HG03442 (cell line): Measurements from ENCODE around the gene CENPL.
"Not testable (repeated sequence)": the region's sequence is repeated elsewhere in the genome, so short reads cannot be mapped to it uniquely, and the experiment has no call there.

Source experiments
- ATAC-seq: cut with Tn5 transposase; IDR thresholded peaks from one replicate; pipeline ENCODE4 v1.9.1; 2021; ENCODE audit warnings: mild to moderate bottlenecking, moderate library complexity; ENCODE audit not compliant: unreplicated experiment

Gene CENPL, protein sequence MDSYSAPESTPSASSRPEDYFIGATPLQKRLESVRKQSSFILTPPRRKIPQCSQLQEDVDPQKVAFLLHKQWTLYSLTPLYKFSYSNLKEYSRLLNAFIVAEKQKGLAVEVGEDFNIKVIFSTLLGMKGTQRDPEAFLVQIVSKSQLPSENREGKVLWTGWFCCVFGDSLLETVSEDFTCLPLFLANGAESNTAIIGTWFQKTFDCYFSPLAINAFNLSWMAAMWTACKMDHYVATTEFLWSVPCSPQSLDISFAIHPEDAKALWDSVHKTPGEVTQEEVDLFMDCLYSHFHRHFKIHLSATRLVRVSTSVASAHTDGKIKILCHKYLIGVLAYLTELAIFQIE

DNA sequence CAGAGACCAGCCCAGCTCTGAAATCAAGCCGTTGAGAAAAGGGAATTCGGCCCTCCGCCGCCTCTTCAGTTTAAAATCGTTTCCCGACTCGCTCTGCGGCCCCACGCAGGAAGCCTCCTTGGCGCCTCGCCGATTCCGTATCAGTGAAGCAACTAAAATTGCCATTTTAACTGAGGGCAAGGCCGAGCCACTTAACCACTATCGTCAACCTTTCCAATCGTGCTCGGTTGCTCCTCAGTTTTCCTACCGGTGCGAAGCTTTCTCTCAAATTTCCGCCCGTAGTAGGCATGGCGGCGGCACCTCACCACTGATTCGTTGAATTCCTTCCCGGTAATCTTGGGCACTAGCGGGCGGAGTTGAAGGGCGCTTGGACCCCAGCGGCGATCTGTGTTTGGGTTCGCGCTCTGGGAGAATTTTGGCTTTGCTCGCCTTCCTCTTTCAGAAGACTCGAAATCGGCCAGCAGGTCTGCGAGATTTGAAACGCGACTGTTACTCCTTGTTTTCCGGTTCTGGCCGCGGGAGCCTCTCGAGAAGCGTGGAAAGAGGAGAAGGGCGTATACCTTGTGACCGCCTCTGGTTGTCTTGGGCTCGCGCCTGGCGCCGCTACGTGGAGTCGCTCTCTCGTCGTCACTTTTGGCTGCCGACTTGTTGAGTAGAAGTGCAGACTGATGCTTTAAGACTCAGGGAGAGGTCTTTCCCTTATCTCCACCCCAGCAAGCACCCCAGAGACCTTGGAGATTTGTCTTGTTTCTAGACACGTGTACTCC is at the start of gene CENPL, which contains the start of gene DARS2:
CENPL (minus strand) TSS at position 569 of the 767 bp plus-strand sequence. CDS start 13,584 bp downstream, outside the sequence.
DARS2 (plus strand) TSS at position 359 of the 767 bp plus-strand sequence. CDS start 557 bp downstream, outside the sequence.
- peak; percentile 87 for ATAC-seq

DNA sequence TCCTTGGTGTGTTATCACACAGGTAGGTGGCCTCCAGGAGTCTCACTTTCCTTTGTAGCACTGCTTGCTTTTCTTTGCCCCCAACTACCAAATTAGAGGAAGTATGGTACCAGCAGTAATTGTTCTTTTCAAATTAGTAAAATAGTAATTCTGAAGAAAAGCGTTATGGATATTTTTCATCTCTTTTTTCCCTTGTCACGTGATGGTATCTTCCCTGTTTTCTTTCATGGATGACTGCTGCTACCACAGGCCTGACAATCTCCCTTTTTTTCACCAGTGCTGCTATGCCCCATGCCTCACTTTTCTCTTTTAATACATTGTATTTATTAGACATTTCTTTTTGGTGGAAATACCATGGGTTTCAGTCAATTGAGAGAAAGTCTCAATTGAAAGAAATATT is 46.8 kb upstream of the CENPL start:
- ATAC-seq, result no peak

DNA sequence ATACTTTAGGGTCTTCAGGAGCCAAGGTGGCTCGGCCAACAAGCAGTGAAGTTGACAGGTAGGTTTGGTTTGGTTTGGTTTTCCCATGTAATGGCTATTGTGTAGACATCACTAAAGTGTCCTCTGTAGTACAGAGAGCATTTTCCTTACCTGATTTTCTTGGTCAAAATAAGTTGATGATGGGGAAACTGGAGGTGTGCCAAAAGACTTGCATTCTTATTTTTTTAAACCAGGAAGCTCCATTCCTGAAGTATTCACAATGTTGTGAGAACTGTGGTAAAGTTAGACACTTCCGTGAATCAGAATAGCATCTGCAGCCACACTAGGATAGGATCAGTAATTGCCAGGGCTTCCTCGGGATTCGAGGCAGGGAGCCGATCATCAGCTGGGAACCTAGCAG is 46.4 kb upstream of the CENPL start:
- ATAC-seq, result no peak

DNA sequence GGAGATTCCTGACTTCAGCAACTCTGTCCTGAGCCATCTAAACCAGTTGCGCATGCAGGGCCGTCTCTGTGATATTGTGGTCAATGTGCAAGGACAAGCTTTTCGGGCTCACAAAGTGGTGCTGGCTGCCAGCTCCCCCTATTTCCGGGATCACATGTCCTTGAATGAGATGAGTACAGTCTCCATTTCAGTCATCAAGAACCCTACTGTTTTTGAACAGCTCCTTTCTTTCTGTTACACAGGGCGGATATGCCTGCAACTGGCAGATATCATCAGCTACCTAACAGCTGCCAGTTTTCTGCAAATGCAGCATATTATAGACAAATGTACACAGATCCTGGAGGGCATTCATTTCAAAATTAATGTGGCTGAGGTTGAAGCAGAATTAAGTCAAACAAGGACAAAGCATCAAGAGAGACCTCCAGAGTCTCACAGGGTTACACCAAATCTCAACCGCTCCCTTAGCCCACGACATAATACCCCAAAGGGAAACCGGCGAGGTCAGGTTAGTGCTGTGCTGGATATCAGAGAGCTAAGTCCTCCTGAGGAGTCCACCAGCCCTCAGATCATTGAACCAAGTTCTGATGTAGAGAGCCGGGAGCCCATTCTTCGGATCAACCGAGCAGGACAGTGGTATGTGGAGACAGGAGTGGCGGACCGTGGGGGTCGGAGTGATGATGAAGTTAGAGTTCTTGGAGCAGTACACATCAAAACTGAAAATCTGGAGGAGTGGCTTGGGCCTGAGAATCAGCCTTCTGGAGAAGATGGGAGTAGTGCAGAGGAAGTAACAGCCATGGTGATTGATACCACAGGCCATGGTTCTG is 45.8 kb upstream of the CENPL start:
- peak; percentile 29 for ATAC-seq

DNA sequence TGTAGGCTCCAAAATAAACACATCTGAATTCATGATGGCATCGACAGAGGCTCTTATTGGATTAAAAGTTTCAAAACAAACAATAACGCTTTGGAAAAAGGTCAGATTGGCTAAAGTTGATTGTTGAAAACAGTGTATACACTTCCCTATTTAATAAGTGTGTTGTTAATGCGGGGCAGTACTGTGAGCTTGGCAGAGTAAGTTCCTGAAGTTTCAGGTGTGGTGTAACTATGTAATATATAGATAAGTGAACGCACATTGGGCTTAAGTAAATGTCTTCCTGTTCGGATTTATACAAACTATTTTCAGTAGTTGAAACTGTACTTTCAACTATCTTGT is 44.3 kb upstream of the CENPL start:
- no peak for ATAC-seq

DNA sequence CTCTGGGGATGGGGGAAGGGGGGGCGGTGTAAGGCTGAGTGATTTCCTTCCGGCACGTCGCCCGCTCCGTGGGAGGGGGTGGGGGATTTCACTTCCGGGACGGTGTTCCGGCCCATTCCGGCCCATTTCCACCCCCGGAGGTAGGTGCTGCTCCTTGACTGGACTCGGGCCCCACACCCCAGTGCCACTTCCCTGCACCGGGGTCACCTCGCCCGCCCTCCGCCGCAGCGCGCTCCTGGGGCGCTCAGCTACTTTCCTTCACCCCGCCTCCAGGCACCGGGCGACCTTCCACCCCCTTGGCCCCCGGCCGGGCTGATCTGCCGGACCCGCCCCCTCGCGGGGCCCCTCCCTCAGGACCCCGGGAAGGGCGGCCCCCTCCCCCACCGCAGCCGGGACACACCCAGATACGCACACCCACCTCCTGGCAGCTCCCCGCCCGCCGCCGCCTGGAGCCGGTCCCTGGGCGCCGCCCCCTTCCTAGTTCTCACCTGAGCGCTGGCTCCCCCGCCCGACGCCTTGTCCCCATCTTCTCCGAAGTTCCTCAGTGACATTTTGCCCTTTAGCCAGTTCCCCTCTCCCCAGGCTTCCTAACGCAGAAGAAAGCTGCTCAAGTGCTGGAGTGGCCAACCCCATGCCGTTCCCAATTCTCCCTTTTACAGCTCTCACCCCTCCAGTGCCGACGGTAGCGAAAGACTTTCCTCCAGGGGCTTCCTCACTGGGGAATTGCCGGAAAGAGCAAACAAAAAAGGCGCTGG is 43.8 kb upstream of the CENPL start, which contains the start of gene ZBTB37:
ZBTB37 (plus strand) TSS at position 115 of the 755 bp plus-strand sequence. CDS start 1,846 bp downstream, outside the sequence.
- peak; percentile 62 for ATAC-seq

DNA sequence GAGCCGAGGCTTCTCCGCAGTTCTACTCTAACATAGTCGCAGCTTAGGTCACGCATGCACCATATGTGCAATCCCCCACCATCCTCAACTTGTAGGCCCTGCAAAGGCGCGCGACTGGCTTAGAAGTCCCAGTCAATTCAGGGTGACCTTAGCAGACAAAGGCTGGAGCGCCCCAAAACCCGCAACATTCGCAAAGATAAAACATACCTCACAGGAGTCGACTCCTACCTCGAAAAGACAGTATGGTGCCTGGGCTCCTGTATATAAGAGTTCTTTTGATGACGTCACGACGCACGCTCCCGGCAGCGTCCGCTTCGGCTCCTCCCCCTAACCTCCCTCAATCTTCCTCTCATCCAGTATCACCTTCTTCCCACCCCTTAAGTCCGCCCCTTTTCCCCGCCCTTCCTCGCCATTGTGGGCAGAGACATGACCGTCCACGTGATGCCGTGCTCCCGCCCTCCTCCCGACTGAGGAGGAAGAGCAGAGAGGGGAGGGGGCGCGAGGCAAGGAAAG is 43.1 kb upstream of the CENPL start, which contains the start of gene GAS5:
GAS5 (minus strand) TSS at position 237 of the 513 bp plus-strand sequence.
- ATAC-seq, result peak; percentile 60

DNA sequence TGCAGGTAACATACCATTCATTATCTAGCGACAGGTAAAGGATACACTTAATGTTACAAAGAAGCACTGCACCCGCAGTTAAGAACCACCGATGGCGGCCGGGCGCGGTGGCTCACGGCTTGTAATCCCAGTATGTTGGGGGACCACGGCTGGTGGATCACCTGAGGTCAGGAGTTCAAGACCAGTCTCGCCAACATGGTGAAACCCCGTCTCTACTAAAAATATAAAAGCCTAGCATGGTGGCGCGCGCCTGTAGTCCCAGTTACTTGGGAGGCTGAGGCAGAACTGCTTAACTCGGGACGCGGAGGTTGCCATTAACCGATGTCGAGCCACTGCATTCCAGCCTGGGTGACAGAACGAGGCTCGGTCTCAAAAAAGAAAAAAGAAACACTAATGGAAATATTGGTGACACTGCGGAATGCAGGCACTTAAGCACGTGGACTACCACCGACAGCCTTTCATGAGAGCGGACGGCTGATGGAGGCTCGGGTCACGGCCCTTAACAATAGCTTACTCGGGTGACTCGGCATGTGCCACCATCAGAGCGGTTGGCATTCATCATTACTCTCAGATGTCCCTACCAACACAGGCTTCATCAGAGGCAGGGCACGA is 42.6 kb upstream of the CENPL start:
- no peak for ATAC-seq

DNA sequence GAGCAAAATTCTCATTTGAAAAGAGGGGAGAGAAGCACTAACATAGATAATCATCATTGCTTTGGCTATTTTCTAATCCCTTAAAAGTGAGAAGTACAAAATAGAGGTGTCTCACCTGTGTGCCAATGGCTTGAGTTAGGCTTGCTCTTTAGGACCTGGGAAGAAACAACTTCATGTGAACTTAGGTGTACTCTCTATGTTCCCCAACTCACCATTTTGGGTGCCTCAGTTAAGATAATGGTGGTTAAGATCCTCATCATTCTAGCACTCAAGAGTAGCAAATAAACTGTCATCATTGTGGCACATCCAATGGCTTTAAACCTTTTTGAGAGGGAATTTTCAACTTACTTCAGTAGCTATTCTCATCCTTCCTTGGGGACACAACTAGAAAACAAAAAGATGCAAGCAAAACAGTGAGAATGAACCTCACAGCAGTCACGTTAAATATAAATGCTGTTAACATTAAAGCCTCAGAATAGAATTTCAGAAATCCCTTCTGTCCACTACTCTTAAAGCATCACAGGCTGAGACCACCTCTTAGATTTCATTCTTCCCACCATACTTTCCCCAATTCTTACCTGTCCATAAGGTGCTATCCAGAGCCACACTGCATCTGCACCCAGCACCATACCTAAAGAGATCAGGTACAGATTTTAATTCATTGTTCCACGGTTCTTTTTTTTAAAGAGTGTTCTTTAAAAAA is 41.9 kb upstream of the CENPL start:
- no peak for ATAC-seq

DNA sequence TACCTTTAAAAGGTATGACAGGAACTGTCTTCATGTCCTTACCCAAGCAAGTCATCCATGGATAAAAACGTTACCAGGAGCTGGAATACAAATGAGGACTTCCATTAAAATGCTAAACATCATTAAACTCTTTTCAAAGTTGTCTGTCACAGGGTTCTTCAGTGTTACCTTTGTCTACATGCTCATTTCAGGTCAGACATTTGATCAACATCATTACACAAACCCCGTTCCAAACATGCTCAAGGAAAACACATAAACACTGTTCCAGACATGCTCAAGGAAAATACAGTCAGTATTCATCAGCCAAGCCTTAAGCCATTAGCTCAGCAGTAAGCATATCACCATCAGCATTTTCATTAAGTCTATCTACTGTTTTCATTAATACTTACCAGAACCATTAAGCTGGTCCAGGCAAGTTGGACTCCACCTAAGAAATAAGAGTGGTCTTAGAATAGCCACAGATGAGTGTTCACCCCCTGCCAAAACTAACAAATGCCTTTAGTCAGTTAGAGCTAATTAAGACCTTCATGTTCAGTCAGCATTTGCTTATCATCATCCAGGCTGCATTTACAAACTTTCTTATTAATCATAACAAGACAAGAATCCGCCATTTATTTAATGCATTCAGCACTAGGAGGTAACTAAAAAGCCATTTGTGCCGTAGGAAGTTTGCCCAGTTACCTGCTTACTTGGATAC is 40.9 kb upstream of the CENPL start:
- no peak for ATAC-seq

DNA sequence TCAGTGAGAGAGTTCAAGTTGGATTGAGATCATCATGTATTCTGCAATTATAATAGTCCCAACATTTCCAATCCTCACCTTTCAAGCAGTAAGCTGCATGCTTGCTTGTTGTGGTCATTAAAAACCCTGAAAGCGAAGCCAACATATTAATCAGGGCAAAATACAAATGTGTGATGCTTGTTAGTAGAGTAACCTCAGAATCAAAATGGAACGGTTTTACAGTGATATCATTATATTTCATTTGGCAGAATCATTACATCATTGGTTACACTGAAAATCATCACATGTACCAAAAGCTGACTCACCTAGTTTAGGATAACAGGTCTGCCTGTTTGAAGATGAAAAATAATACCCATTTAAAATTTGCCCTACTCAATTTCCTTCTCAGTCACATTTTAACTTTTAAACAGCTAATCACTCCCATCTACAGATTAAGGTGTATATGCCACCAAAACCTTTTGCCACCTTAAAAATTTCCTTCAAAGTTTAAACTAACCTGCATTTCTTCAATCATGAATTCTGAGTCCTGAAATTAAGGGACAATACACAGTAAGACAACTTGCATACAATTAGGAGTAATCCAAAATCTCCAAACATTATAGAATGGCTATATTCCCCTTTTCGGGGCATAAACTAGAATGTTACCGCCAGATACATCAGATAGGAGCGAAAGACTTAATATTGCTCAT is 39.6 kb upstream of the CENPL start:
- ATAC-seq, result no peak

DNA sequence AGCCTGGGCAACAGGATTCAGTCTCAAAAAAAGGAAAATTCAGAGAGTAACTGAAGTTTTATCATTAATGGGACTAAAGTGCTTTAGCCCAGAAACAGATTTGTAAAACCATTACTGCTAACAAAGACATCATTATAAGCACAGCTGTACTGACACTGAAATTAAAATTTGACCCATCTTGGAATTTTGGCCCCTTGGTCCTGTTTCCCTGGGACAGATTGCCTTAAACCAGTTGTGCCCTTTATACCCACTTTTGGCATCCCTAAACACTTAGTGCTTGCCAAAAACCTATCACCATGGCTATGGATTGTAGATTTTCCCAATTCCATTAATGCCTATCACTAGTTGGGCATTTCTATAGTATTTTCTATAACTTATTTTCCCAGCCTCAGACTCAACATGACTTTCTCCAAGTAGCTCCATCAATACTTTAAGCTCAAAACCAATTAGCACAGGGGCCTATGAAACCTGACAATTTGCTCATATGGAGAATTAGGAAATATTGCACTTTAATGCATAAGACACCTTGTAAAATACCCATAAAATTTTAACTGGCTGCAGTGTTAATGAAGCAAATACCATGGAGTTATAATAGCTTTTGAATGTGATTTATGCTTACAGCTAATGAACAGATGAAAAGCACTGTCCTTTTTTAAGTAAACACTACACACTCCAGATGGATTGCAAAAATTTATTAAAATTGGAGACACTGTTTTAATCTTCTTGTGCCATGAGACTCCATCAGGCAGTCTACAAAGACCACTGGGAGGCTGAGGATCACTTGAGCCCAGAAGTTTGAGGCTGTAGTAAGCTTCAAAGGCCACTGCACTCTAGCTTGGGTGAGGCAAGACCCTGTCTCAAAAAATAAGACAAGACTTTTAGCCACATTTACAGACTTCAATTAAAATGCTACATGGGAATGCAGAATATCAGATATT is 38.8 kb upstream of the CENPL start:
- ATAC-seq, result no peak

DNA sequence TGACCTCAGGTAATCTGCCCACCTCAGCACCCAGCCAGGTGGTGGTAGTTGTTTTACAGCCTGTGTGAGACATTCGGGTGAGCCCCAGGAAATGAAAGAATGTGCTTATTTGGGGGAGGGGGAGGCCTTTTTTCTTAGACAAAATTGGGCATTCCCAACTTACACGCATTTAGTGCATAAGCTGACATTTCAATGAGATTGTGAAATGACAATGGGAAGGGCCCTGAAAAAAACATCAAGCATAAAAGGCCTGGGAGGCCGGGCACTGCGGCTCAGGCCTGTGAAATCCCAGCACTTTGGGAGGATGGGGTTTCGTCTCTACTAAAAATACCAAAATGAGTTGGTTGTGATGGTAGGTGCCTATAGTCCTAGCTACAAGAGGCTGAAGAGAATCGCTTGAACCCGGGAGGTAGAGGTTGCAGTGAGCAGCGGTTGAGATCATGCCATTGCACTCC is 38.1 kb upstream of the CENPL start:
- ATAC-seq, result no peak

DNA sequence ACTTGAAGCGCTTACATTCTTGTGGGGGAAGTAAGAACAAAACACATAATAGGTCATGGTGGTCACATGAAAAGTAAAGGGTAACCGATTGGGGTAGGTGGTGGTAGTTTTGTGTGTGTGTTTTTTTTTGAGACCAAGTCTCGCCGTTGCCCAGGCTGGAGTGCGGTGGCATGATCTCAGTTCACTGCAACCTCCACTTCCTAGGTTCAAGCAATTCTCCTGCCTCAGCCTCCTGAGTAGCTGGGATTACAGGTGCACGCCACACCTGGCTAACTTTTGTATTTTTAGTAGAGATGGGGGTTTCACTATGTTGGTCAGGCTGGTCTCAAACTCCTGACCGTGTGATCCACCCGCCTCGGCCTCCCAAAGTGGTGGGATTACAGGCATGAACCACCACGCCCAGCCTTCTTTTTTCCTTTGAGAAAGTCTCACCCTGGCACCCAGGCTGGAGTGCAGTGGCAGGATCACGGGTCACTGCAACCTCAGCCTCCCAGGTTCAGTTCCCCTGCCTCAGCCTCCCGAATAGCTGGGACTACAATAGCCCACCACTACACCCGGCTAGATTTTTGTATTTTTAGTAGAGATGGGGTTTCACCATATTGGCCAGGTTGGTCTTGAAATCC is 37.6 kb upstream of the CENPL start:
- ATAC-seq, result not testable (repeated sequence)

DNA sequence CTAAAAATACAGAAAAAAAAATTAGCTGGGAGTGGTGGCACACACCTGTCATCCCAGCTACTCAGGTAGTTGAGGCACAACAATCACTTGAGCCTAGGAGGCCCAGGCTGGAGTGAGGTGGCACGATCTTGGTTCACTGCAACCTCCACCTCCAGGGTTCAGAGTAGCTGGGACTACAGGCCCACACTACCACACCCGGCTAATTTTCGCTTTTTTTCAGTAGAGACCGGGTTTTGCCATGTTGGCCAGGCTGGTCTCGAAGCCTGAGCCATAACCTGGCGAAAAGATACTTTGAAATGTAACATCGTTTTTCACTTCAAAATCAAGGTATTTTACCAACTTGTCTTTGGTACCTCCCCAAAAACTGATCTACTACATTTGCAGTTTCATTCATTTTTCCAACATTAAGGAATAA is 37.1 kb upstream of the CENPL start:
- ATAC-seq, result no peak

DNA sequence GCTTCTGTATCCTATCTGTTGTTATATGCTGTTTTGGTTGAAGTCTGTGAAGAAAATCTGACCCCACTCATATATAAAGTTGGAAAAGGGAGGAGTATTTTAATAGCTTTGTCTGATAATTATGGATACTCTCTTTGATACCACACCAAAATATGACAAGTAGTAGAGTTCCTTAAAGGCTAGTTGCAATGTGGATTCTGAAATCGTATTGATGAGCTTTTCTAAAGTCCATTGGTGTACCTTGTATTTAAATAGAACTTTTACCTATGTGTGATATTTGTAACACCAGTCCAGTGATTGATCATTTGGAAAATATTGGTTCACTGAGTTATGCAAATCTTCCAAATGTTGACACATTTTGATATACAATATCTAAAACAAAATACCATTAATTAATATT is 35.4 kb upstream of the CENPL start:
- no peak for ATAC-seq
